NCI-H128 (cell line): ENCODE data around the gene C2.
A peak's percentile ranks its signal among the peaks of the same experiment; 100 is the strongest.

Source experiments
- DNase-seq: peaks from one replicate; lab custom pipeline; 2025; ENCODE audit not compliant: unreplicated experiment; lab: John Stamatoyannopoulos, UW

The C2 gene

DNA sequence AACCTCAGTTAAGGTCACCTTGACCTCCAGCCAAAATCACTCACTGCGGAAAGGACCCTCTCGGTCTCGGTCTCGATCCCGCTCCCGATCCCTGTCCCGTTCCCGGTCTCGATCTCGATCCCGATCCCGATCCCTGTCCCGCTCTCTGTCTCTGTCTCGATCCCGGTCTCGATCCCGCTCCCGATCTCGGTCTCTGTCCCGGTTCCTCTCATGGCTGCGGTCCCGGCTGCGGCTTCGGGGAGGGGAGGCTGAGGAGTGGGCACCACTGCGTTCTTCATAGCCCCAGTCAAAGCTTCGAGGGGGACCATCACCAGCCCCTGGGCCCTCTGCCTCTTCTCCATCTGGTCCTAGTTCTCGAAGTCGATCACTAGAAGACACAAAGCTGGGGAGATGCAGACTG lies 27.0 kb downstream of the C2 start:
- DNase-seq: no peak

GRCh38 chr6:31956796-31957195 lies 29.3 kb downstream of the C2 start:
- no peak for DNase-seq

GRCh38 chr6:31958412-31958740 lies 30.9 kb downstream of the C2 start:
- DNase-seq: no peak

- DNase-seq: peak; percentile 95
Measured at GRCh38 chr6:31958741-31959739, 31.5 kb downstream of the C2 start, which contains the start of the genes NELFE and SKIC2. TSS of gene NELFE (minus strand) at chr6:31958971. CDS start at chr6:31958446, 525 bp downstream. TSS of gene SKIC2 (plus strand) at chr6:31959175. CDS start at chr6:31959193, 18 bp downstream.

DNA sequence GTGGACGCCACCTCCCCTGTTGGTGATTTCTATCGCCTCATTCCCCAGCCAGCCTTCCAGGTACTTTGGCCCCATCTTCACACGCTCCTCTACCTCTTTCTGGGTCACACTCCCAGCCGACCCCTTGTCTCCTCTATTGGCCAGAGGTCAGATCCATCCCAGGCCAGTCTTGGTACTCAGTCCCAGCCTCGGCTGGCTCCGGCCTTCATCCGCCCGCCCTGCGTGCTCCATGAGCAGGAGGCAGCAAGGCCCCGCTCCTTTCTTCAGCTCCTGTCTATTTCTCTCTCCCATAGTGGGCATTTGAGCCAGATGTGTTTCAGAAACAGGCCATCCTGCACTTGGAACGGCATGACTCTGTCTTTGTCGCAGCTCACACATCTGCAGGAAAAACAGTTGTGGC lies 34.1 kb downstream of the C2 start:
- DNase-seq: no peak

DNA sequence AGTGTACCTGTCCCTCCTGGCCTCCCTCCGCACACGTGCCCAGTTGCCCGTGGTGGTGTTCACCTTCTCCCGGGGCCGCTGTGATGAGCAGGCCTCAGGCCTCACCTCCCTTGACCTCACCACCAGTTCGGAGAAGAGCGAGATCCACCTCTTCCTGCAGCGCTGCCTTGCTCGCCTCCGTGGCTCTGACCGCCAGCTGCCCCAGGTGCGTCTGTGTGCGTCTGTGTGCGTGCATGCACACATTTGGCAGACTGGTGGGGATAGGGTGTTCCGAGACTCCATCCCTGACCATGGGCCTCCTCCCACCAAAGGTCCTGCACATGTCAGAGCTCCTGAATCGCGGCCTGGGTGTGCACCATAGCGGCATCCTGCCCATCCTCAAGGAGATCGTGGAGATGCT lies 36.4 kb downstream of the C2 start:
- DNase-seq: no peak

- DNase-seq: no peak
Measured at GRCh38 chr6:31965700-31966099, 38.2 kb downstream of the C2 start.

- no peak for DNase-seq
Measured at GRCh38 chr6:31966506-31966905, 39.0 kb downstream of the C2 start.

DNA sequence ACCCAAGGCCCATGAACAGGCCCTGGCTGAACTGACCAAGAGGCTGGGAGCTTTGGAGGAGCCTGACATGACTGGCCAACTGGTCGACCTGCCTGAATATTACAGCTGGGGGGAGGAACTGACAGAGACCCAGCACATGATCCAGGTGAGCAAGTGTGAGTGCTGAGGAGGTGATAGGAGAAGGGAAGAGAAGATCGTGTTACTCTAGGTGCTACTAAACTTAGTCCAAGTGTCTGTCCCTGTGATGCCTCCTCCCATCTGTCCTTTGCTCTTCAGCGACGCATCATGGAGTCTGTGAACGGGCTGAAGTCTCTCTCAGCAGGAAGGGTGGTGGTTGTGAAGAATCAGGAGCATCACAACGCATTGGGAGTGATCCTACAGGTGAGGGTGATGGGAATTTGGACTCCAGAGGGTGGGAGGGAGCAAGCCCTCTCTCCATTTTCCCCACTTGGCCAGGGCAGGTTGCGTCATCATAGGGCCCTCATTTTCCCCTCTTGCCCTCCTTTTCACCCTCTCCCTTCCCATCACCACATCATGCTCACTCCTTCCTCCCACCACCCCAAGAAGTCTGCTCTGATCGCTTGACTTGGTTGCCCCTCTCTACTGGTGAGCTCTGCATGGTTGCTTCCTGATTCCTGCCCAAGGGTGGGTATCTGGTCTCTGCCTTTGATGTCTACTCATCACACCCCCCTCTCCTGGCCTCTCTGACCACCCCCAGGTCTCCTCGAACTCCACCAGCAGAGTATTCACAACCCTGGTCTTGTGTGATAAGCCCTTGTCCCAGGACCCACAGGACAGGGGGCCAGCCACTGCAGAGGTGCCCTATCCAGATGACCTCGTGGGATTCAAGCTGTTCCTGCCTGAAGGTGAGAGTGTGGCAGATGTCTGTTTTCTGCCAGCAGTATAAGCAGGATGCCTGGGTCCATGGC lies 39.7 kb downstream of the C2 start:
- no peak for DNase-seq

DNA sequence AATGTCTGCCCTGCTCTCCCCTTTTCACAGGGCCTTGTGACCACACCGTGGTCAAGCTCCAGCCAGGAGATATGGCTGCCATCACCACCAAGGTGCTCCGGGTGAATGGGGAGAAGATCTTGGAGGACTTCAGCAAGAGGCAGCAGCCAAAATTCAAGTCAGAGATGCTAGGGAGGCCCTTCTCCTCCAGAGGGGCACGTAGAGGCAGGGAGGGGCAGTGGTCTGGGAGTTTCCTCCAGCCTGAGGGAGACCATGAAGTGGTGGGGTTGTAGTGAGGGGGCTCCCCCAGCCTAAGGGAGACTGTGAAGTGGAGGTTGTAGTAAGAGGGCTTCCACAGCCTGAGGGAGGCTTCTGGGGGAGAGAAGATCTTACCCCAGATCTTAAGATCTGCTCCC lies 40.4 kb downstream of the C2 start:
- no peak for DNase-seq

DNA sequence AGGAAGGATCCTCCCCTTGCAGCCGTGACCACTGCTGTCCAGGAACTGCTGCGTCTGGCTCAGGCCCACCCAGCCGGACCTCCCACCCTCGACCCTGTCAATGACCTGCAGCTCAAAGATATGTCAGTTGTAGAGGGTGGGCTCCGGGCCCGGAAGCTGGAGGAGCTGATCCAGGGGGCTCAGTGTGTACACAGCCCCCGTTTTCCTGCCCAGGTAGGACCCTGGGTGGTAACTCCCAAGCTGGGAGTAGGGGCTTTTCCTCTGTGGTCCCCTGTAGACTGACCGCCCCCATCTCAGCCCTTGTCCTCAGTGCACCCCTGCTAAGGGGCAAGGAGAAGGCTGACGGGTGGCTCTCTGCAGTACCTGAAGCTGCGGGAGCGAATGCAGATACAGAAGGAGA lies 40.8 kb downstream of the C2 start:
- DNase-seq: no peak

DNA sequence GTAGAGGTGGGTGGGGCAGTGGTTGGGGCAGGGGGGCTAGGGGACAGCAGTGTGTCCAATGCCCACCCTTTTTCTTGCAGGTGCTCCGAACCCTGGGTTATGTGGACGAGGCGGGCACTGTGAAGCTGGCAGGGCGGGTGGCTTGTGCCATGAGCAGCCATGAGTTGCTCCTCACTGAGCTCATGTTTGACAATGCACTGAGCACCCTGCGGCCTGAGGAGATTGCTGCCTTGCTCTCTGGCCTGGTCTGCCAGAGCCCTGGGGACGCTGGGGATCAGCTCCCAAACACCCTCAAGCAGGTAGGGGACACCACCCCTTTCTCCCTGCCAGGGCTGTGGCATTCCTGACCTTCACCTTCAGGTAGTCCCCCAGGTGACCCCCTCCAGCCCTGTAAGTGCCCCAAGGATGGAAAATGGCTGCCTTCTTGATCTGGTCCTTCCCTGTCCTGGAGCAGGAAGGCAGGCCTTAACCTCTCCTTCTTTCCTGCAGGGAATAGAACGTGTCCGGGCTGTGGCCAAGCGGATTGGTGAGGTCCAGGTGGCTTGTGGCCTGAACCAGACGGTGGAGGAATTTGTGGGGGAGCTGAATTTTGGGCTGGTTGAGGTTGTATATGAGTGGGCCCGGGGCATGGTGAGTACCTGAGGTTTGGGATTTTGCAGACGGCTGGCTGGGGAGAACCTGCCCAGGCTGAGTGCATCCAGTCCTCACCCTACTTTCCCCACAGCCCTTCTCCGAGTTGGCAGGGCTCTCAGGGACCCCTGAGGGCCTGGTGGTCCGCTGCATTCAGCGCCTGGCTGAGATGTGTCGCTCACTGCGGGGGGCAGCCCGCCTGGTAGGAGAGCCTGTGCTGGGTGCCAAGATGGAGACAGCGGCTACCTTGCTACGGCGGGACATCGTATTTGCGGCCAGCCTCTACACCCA lies 41.5 kb downstream of the C2 start:
- no peak for DNase-seq

- DNase-seq: no peak
Measured at GRCh38 chr6:31969712-31970603, 42.4 kb downstream of the C2 start.

- DNase-seq: peak; percentile 25
Measured at GRCh38 chr6:31970604-31971271, 43.2 kb downstream of the C2 start.

DNA sequence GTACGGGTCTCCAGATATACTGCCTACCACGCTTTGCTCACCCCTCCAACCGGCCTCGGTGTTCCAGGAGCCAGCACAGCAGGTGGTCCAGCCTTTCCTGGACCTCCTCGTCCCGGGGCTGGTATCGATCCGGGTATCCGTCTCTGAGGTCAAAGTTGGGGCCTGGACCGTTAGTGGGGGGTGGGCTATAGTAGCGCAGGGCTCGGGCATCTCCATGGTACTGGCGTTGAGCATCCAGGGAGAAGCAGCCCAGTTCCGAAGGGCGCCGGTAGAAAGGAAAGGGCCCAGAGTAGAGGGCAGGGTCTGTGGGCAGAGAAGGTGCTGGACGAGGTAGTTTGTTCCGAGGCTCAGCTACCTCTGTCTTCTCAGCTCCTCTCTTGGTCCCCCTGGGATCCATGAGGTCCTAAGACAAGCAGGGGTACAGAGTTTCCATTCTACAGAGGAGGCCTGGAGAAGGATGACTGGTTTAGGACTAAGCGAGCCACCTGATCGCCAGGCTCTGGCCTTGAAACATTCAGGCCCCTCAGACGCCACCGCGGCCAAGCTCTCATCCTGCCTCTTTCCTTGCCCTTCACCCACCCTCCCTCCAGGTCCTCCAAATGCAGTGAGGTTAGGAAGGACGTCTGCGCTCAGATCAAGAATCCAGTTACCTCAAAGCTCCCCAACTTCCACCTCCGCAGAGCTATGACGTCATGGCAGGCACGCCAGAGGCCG lies 43.9 kb downstream of the C2 start:
- DNase-seq: no peak

DNA sequence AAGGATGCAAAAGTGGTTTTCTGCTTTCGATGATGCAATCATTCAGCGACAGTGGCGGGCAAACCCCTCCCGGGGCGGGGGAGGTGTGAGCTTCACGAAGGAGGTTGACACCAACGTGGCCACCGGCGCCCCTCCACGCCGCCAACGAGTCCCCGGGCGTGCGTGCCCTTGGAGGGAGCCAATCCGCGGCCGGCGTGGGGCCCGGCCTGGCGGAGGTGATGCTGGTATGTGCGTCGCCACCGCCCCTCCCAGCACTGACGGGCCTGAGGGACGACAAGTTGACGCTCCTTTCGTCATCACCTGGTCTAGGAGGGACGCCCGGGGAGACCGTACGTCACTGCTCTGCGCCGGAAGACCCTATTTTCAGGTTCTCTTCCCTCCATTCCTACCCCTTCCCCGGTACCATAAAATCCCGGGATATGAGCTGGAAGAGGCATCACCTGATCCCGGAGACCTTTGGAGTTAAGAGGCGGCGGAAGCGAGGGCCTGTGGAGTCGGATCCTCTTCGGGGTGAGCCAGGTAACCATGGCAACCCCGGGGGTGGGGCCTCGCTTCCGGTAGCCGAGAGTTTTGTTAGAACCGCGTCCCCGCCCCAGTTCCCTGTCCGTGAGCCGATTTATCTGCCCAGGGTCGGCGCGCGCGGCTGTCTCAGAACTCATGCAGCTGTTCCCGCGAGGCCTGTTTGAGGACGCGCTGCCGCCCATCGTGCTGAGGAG lies 44.6 kb downstream of the C2 start, which contains the start of gene DXO:
DXO (minus strand) TSS at position 146 of the 716 bp plus-strand sequence. CDS start 463 bp downstream, outside the sequence.
- peak; percentile 84 for DNase-seq

DNA sequence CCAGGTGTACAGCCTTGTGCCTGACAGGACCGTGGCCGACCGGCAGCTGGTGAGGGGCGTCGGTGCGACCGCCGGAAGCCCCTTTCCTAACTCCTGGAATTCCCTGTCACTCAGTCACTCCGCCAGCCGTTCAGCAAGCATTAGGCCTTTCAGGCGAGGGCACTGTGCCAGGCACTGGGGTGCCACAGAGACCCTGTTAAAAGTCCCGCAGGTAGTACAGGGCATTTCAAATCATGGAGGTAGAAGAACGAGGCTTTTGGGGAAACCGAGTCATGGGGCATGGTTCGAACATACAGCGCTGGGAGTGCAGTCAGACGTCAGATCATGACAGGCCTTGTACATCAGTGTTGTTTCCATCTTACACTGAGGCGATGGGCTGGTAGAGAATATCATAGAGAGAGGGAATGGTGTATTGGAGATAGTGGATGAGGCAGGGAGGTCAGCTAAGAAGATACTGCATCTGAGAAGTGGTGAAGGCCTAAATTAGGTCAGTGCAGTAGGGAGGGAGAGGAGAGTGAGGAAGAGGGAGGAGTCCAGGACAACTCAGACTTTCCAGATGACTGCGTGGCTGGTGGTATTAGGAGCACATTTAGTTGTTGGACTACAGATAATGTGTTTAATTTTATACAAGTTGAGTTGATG lies 45.3 kb downstream of the C2 start:
- DNase-seq: no peak
